Activated CD4-positive, CD25-positive, alpha-beta regulatory T cell (primary cell): Measurements from ENCODE around the gene SPATA31C2.
"Not testable (repeated sequence)": the region's sequence is repeated elsewhere in the genome, so short reads cannot be mapped to it uniquely, and the experiment has no call there.

Experiments
- DNase-seq, 4 experiments: peaks; one replicate each; lab custom pipeline; 2025; lab: John Stamatoyannopoulos, UW

SPATA31C2 gene

GRCh38 chr9:88138375-88138774 lies at the start of gene SPATA31C2:
TSS of gene SPATA31C2 (minus strand) at chr9:88138475. CDS start at chr9:88138446, 29 bp downstream.
- DNase-seq = not testable (repeated sequence)

DNA sequence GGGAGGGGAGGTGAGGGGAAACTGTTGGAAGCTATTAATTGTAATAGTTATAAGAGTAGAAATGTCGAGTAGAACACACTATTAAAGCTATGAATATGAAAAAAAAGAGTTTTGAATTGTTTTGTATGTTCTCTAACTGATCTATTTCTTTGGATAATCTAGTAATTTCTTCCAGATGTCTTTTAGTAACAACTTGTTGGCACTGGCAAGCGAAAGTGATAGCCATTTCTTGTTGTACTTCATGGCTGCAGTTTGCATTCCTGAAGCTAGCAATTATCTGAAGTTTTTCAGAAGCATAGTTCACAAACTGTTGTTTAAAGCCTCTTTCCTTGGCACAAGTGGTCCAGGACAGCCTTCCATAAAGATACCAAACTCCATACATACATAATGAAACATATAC lies 49.4 kb upstream of the SPATA31C2 start:
- DNase-seq = no peak

- no peak for DNase-seq
Measured at GRCh38 chr9:88186495-88187110, 48.3 kb upstream of the SPATA31C2 start.

DNA sequence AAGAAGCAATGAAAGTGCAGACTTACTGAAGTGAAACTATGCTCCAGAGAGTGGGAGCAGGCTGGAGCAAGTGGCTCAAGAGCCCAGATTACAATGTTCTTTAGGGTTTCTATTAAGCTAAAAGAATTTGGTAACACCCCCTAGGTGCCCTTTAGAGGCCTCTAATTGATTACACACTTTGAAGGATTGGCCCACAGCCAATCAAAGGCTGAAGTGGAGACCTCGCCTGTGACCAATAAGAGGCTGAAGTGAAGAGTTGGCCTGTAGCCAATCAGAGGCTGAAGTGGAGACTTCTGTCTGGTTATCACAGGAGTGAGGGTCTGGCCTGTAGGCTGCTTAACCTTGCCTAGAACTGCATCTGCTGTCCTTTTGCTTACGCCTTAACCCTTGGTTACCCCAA lies 46.7 kb upstream of the SPATA31C2 start:
- DNase-seq = no peak

DNA sequence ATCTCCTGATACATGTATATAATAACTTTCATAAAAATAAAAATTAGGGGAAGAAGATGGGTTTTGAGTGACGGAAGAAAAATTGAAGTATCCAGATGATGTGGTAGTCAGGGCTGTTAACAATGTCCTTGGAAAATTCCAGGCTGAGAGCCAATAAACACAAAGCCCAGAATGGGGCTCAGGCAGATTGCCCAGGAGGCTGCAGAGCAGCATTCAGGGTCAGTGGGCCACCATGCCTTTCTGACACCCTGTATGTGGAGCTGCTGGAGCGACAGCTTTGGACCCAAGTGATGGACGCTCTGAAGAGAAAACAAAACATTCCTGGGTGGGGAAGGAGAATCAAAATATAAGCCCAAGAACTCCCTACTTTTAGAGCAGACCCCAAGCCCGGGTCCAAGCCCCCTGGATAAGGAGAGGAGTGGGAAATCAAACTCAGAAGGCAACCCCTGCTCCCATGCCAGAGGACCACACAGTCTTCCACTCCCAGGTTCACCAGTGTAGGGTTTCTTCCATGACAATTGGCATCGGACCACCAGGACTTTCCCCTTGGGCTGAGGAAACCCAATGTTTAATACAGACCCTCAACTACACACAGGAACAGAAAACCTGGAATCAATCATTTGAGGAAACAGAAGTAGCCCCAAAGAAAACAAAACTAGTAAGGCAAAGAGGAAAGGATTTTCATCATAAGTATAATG lies 45.7 kb upstream of the SPATA31C2 start:
- DNase-seq = no peak

GRCh38 chr9:88182501-88182900 lies 44.2 kb upstream of the SPATA31C2 start:
- DNase-seq = no peak

- DNase-seq = no peak
Measured at GRCh38 chr9:88180081-88180765, 41.9 kb upstream of the SPATA31C2 start.

- no peak for DNase-seq
Measured at GRCh38 chr9:88179062-88179521, 40.8 kb upstream of the SPATA31C2 start.

- DNase-seq = no peak
Measured at GRCh38 chr9:88178641-88179040, 40.4 kb upstream of the SPATA31C2 start.

- DNase-seq = no peak
Measured at GRCh38 chr9:88177371-88177770, 39.1 kb upstream of the SPATA31C2 start.

GRCh38 chr9:88174324-88174723 lies 36.0 kb upstream of the SPATA31C2 start:
- no peak for DNase-seq

DNA sequence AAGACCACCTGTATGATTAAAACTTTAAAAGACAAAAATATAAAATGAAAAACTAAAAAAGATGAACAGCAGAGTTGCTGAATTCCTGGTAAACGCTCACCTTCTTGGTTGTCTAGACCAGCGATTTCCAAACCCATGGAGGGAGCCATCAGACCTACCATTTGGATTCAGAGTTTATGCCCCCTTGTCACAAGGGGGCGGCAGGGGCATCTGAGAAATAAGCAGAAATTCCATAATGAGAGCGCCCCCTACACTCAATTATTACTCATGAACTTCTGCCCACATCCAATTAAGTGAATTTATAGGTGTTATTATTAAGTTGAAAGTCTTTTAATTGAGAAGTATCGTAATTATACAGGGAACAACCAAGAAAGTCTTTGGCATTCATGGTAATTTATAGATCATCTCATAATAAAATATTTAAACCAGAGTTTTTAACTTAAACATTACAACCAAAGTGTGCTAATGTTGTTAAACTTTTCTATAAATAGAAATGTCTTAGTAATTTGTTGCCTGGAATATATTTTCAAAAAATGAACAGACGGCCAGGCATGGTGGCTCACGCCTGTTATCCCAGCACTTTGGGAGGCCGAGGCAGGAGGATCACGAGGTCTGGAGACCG lies 35.2 kb upstream of the SPATA31C2 start:
- peak in 3 of 4 experiments; percentile 2 to 30 (median 6) for DNase-seq

- DNase-seq = no peak
Measured at GRCh38 chr9:88169700-88170099, 31.4 kb upstream of the SPATA31C2 start.

DNA sequence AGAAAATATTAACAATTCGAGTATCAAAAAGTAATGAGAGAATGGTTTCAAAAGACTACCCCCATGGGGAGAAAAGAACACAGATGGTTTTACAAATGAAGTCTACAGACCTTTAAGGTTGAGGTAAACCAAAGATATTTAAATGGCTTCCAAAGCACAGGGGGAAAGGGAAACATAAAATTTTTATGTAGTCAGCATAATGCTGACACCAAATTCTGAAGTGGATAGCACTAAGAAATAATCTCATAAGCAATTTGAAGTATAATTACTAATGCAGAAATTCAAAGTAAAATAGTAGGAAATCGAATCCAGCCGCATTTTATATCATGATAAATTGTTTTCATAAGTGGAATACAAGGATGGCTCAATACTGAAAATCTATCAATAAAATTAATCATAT lies 30.3 kb upstream of the SPATA31C2 start:
- no peak for DNase-seq

- DNase-seq = no peak
Measured at GRCh38 chr9:88166660-88167059, 28.4 kb upstream of the SPATA31C2 start.

GRCh38 chr9:88164850-88165249 lies 26.6 kb upstream of the SPATA31C2 start:
- no peak for DNase-seq

DNA sequence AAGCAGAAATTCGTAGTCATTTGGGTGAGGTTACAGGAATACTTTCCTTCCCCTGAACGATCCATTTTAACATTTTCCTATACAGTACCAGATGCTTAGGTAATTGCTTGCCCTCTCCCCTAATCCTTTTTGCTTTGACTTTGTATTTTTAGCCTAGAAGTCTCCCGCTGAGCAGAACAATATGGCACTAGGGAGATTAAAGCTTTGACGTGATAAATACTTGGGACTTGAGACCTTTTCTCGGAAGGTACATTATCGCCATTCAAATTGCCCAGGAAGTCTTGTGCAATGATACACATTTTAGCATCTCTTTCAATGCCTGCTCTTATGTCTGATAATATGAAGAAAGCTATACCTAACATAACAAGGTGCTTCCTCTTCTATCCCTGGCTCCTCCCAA lies 22.9 kb upstream of the SPATA31C2 start:
- no peak for DNase-seq

GRCh38 chr9:88143957-88144625 lies 5.8 kb upstream of the SPATA31C2 start:
- no peak for DNase-seq

DNA sequence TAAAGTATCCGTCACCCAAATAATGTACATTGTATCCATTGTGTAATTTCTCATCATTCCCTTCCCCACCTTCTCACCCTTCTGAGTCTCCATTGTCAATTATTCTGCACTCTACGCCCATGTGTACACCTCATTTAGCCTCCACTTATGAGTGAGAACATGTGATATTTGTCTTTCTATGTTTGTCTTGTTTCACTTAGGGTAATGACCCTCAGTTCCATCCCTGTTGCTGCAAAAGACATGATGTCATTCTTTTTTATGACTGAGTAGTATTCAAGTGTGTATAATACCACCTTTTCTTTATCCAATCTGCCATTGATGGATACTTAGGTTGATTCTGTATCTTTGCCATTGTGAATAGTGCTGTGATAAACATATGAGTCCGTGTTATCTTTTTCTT lies 4.9 kb upstream of the SPATA31C2 start:
- no peak for DNase-seq

DNA sequence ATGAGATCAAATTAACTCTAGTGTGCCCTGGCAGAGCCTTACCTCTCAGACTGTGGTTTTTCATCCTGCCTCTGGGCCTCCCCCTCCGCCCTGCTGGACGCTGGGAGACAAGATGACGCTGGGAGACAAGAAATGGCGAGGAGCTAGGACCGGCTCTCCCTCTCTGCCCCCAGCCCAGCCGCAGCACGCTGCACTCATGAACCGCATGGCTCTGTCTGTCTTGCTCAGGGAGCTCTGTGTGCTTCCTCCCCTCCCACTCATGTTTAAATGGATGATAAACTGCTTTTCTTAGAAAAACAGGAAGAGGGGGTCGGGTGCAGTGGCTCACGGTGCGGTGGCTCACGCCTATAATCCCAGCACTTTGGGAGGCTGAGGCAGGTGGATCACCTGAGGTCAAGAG lies 4.7 kb downstream of the SPATA31C2 start:
- DNase-seq = not testable (repeated sequence)

GRCh38 chr9:88129556-88129955 lies 8.7 kb downstream of the SPATA31C2 start:
- DNase-seq = not testable (repeated sequence)

DNA sequence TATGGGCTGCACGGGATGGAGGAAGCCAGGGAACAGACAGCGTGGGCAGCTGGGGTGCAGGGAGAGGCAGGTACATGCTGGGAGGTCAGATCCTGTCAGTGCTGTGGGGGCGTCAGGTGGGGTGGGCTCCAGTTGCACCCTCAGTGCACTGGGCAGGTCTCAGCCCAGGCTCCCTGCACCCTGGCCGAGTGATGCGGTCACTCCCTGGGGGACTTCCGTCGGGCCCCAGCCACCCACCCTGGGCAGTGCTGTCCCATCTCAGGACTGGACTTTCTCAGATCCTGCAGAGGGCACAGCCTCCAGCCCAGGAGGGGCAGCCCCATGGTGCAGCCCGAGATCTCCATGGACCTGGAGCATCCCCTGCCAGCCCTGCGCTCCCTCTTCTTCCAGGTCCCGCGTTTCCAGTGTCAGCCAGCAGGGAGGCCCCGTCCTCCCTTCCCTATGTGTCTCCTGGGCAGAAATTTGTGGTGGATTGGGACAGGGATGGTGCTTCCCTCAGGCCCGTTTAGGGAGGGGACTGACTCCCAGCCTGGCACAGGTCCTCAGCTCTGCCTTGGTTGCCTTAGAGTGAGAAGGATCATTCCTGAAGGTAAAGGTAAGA lies 10.5 kb downstream of the SPATA31C2 start:
- not testable (repeated sequence) for DNase-seq
